ENCODE data around the gene MBTPS1. TPM values are rescaled to one million over a fixed set of nuclear protein-coding genes. Genes with fewer than 3 reads are reported as not detected.

Gene MBTPS1
- total RNA-seq, 1 donor from 2014 or later, result 136 TPM

- no peak for TF ChIP-seq CTCF (IDR thresholded peaks at IDR 0.05)
- DNase-seq (ENCODE audit: extremely low spot score, unreplicated experiment), result no peak
- H3K4me3 Mint-ChIP-seq (ENCODE audit: unreplicated experiment), result no peak overlapping the region
- H3K27ac Mint-ChIP-seq (ENCODE audit: unreplicated experiment), result no peak overlapping the region
- H3K9me3 Mint-ChIP-seq (ENCODE audit: unreplicated experiment), result no peaks in the 10 kb centered on the region
- no peaks in the 10 kb centered on the region for H3K27me3 Mint-ChIP-seq (ENCODE audit: unreplicated experiment)
- peaks cover 63% of the 10 kb centered on the region for H3K36me3 Mint-ChIP-seq (ENCODE audit: unreplicated experiment)
- H3K4me1 Mint-ChIP-seq (ENCODE audit: unreplicated experiment), result no peaks in the 10 kb centered on the region
These were observed 56.5 kb downstream of the MBTPS1 start for GRCh38 chr16:84059946-84060901.

- Mint-ChIP-seq H3K4me3 (ENCODE audit: unreplicated experiment) (no peak overlapping the region), H3K36me3 (ENCODE audit: unreplicated experiment) (peaks cover 62% of the 10 kb centered on the region), H3K27me3 (ENCODE audit: unreplicated experiment) (no peaks in the 10 kb centered on the region), H3K4me1 (ENCODE audit: unreplicated experiment) (no peaks in the 10 kb centered on the region), H3K27ac (ENCODE audit: unreplicated experiment) (no peak overlapping the region), H3K9me3 (ENCODE audit: unreplicated experiment) (no peaks in the 10 kb centered on the region)
- no peak for DNase-seq (ENCODE audit: extremely low spot score, unreplicated experiment)
- TF ChIP-seq CTCF (IDR thresholded peaks at IDR 0.05), result no peak
These were observed 57.6 kb downstream of the MBTPS1 start for GRCh38 chr16:84059111-84059510.

GRCh38 chr16:84058664-84059063 lies 58.1 kb downstream of the MBTPS1 start:
- H3K36me3 Mint-ChIP-seq (ENCODE audit: unreplicated experiment), result peaks cover 62% of the 10 kb centered on the region
- no peak overlapping the region for H3K4me3 Mint-ChIP-seq (ENCODE audit: unreplicated experiment)
- H3K27me3 Mint-ChIP-seq (ENCODE audit: unreplicated experiment), result no peaks in the 10 kb centered on the region
- H3K9me3 Mint-ChIP-seq (ENCODE audit: unreplicated experiment), result no peaks in the 10 kb centered on the region
- H3K4me1 Mint-ChIP-seq (ENCODE audit: unreplicated experiment), result no peaks in the 10 kb centered on the region
- no peak overlapping the region for H3K27ac Mint-ChIP-seq (ENCODE audit: unreplicated experiment)
- no peak for TF ChIP-seq CTCF (IDR thresholded peaks at IDR 0.05)
- no peak for DNase-seq (ENCODE audit: extremely low spot score, unreplicated experiment)

GRCh38 chr16:84058211-84058610 lies 58.5 kb downstream of the MBTPS1 start:
- TF ChIP-seq CTCF (IDR thresholded peaks at IDR 0.05), result no peak
- no peak for DNase-seq (ENCODE audit: extremely low spot score, unreplicated experiment)
- Mint-ChIP-seq H3K27ac (ENCODE audit: unreplicated experiment) (no peak overlapping the region), H3K4me3 (ENCODE audit: unreplicated experiment) (no peak overlapping the region), H3K27me3 (ENCODE audit: unreplicated experiment) (no peaks in the 10 kb centered on the region), H3K9me3 (ENCODE audit: unreplicated experiment) (no peaks in the 10 kb centered on the region), H3K36me3 (ENCODE audit: unreplicated experiment) (peaks cover 63% of the 10 kb centered on the region), H3K4me1 (ENCODE audit: unreplicated experiment) (no peaks in the 10 kb centered on the region)

GRCh38 chr16:84056933-84057332 lies 59.8 kb downstream of the MBTPS1 start:
- Mint-ChIP-seq H3K4me1 (ENCODE audit: unreplicated experiment) (no peaks in the 10 kb centered on the region), H3K4me3 (ENCODE audit: unreplicated experiment) (no peak overlapping the region), H3K9me3 (ENCODE audit: unreplicated experiment) (no peaks in the 10 kb centered on the region), H3K36me3 (ENCODE audit: unreplicated experiment) (peaks cover 65% of the 10 kb centered on the region), H3K27ac (ENCODE audit: unreplicated experiment) (no peak overlapping the region), H3K27me3 (ENCODE audit: unreplicated experiment) (no peaks in the 10 kb centered on the region)
- DNase-seq (ENCODE audit: extremely low spot score, unreplicated experiment), result no peak
- TF ChIP-seq CTCF (IDR thresholded peaks at IDR 0.05), result no peak
